H9 (cell line): ENCODE measurements around the gene PAM. TPM values are rescaled to one million over a fixed set of nuclear protein-coding genes. Genes with fewer than 3 reads are reported as not detected.

Experiments
- DNase-seq: peaks from one replicate; pipeline ENCODE4 v3.0.0-alpha.2; 2017
- H2AFZ ChIP-seq: one replicate; pipeline ENCODE4 v1.6.1; 2013; ENCODE audit warnings: mild to moderate bottlenecking, low read length, control low read depth, moderate library complexity
- H2AK5ac ChIP-seq: 2 replicates; pipeline ENCODE4 v1.6.1; 2013; ENCODE audit warnings: low read length, control low read depth, mixed read lengths; ENCODE audit not compliant: insufficient read length
- H2BK120ac ChIP-seq: one replicate; pipeline ENCODE4 v1.6.1; 2013; ENCODE audit warnings: low read depth, mild to moderate bottlenecking, low read length, control low read depth, inconsistent platforms; ENCODE audit not compliant: poor library complexity, severe bottlenecking
- H2BK12ac ChIP-seq: 2 replicates; pipeline ENCODE4 v1.6.1; 2013; ENCODE audit warnings: low read length, control low read depth, mixed read lengths, low read depth; ENCODE audit not compliant: insufficient read length
- H2BK15ac ChIP-seq: 2 replicates; pipeline ENCODE4 v1.6.1; 2013; ENCODE audit warnings: low read depth, low read length, control low read depth
- H2BK20ac ChIP-seq: one replicate; pipeline ENCODE4 v1.6.1; 2013; ENCODE audit warnings: low read depth, mild to moderate bottlenecking, low read length, control low read depth, inconsistent platforms; ENCODE audit not compliant: poor library complexity, severe bottlenecking
- H2BK5ac ChIP-seq: 2 replicates; pipeline ENCODE4 v1.6.1; 2013; ENCODE audit warnings: low read length, control low read depth, mixed read lengths; ENCODE audit not compliant: insufficient read length
- H3K14ac ChIP-seq: 2 replicates; pipeline ENCODE4 v1.6.1; 2013; ENCODE audit warnings: low read length, control low read depth; ENCODE audit not compliant: insufficient read depth
- H3K18ac ChIP-seq: 2 replicates; pipeline ENCODE4 v1.6.1; 2013; ENCODE audit warnings: low read depth, mild to moderate bottlenecking, mixed read lengths, low read length, control low read depth; ENCODE audit not compliant: insufficient read length
- H3K23ac ChIP-seq: 2 replicates; pipeline ENCODE4 v1.6.1; 2013; ENCODE audit warnings: low read length, control low read depth, mixed read lengths, low read depth; ENCODE audit not compliant: insufficient read length
- H3K23me2 ChIP-seq: 2 replicates; pipeline ENCODE4 v1.6.1; 2013; ENCODE audit warnings: low read depth, mild to moderate bottlenecking, mixed read lengths, low read length, control low read depth; ENCODE audit not compliant: insufficient read length, poor library complexity, severe bottlenecking
- H3K27ac ChIP-seq: 2 replicates; pipeline ENCODE4 v1.5.1; 2013; ENCODE audit warnings: low read length, control low read depth, mixed read lengths, low read depth; ENCODE audit not compliant: insufficient read length
- H3K27me3 ChIP-seq: 2 replicates; pipeline ENCODE4 v1.6.1; 2013; ENCODE audit warnings: low read length, control low read depth, inconsistent platforms; ENCODE audit not compliant: insufficient read depth
- H3K4ac ChIP-seq: 2 replicates; pipeline ENCODE4 v1.6.1; 2013; ENCODE audit warnings: low read depth, mild to moderate bottlenecking, control low read depth, inconsistent platforms, low read length, moderate library complexity
- H3K4me1 ChIP-seq: 2 replicates; pipeline ENCODE4 v1.6.1; 2013; ENCODE audit warnings: low read length, control low read depth, inconsistent platforms; ENCODE audit not compliant: insufficient read depth
- H3K4me2 ChIP-seq: 2 replicates; pipeline ENCODE4 v1.6.1; 2013; ENCODE audit warnings: low read length, control low read depth, mixed read lengths; ENCODE audit not compliant: insufficient read length, insufficient read depth
- H3K56ac ChIP-seq: 2 replicates; pipeline ENCODE4 v1.6.1; 2013; ENCODE audit warnings: low read depth, mild to moderate bottlenecking, mixed read lengths, low read length, control low read depth; ENCODE audit not compliant: insufficient read length
- H3K79me1 ChIP-seq: 2 replicates; pipeline ENCODE4 v1.6.1; 2013; ENCODE audit warnings: low read depth, mild to moderate bottlenecking, moderate library complexity, low read length, control low read depth, inconsistent platforms; ENCODE audit not compliant: insufficient read depth, poor library complexity, severe bottlenecking
- H3K79me2 ChIP-seq: 2 replicates; pipeline ENCODE4 v1.6.1; 2013; ENCODE audit warnings: low read length, control low read depth, inconsistent platforms; ENCODE audit not compliant: insufficient read depth
- H3K9ac ChIP-seq: 2 replicates; pipeline ENCODE4 v1.6.1; 2013; ENCODE audit warnings: low read length, control low read depth, mixed read lengths; ENCODE audit not compliant: insufficient read length; ENCODE audit errors: extremely low read depth
- H3K9me3 ChIP-seq: one replicate; pipeline ENCODE4 v1.6.1; 2013; ENCODE audit warnings: low read depth, low read length, inconsistent platforms; ENCODE audit not compliant: control insufficient read depth
- H3T11ph ChIP-seq: one replicate; pipeline ENCODE4 v1.6.1; 2013; ENCODE audit warnings: mild to moderate bottlenecking, low read length, control low read depth, inconsistent platforms
- H4K20me1 ChIP-seq: one replicate; pipeline ENCODE4 v1.6.1; 2013; ENCODE audit not compliant: control insufficient read depth, insufficient read length, insufficient read depth
- H4K5ac ChIP-seq: 2 replicates; pipeline ENCODE4 v1.6.1; 2013; ENCODE audit warnings: low read depth, mild to moderate bottlenecking, mixed read lengths, low read length, control low read depth; ENCODE audit not compliant: insufficient read length
- H4K8ac ChIP-seq: replicated peaks from 2 replicates; pipeline ENCODE4 v1.6.1; 2013; ENCODE audit warnings: low read length, control low read depth, mixed read lengths, low read depth; ENCODE audit not compliant: insufficient read length
- H4K91ac ChIP-seq: 2 replicates; pipeline ENCODE4 v1.6.1; 2013; ENCODE audit warnings: low read depth, mild to moderate bottlenecking, moderate library complexity, mixed read lengths, low read length, control low read depth; ENCODE audit not compliant: insufficient read length
- H3K27ac Mint-ChIP-seq, 3 experiments: 2 replicates in 2 of 3; 3 replicates in 1 of 3; pipeline ENCODE4 v1.8.0; 2020 to 2021; ENCODE audit warnings: mixed read lengths in 3 of 3, mild to moderate bottlenecking in 1 of 3, moderate library complexity in 1 of 3
- H3K27me3 Mint-ChIP-seq: 2 replicates; pipeline ENCODE4 v1.8.0; 2021; ENCODE audit warnings: low read depth, mild to moderate bottlenecking, moderate library complexity, mixed read lengths
- H3K36me3 Mint-ChIP-seq, 3 experiments: 2 replicates in 2 of 3; 3 replicates in 1 of 3; pipeline ENCODE4 v1.8.0; 2020 to 2021; ENCODE audit warnings: low read depth in 3 of 3, mixed read lengths in 3 of 3; ENCODE audit not compliant: insufficient read depth in 1 of 3
- H3K4me1 Mint-ChIP-seq, 2 experiments: 2 replicates each; pipeline ENCODE4 v1.8.0; 2020; ENCODE audit warnings: mixed read lengths in 2 of 2
- H3K4me3 Mint-ChIP-seq, 2 experiments: 2 replicates in 1 of 2; 3 replicates in 1 of 2; pipeline ENCODE4 v1.8.0; 2020 to 2021; ENCODE audit warnings: mild to moderate bottlenecking in 2 of 2, mixed read lengths in 2 of 2, moderate library complexity in 1 of 2
- H3K9me3 Mint-ChIP-seq, 2 experiments: 2 replicates in 1 of 2; 3 replicates in 1 of 2; pipeline ENCODE4 v1.8.0; 2020; ENCODE audit warnings: mild to moderate bottlenecking in 2 of 2, mixed read lengths in 2 of 2, moderate library complexity in 1 of 2
- WGBS: extraction: QIAGEN DNeasy Blood & Tissue Kit; methylation state at CpG from one replicate; pipeline ENCODE4 v1.1.7; 2013; ENCODE audit warnings: missing lambda C conversion rate, low lambda C conversion rate, mixed read lengths; ENCODE audit not compliant: insufficient read length; ENCODE audit errors: extremely low coverage; 5-methylcytosine and 5-hydroxymethylcytosine counted together
- total RNA-seq: library from RNA; stranded (reverse); gene quantifications from 2 replicates; pipeline ENCODE4 v1.2.1, GENCODE V29; 2021
- TF ChIP-seq, protein P1 (sequence below): fragments of 200-600 bp; sonication (generic); conservative IDR thresholded peaks from 3 replicates; pipeline ENCODE4 v1.8.0; 2021; ENCODE audit warnings: antibody characterized with exemption, mild to moderate bottlenecking

Gene PAM
- total RNA-seq, 1 experiment from 2014 or later = 31.5 TPM

DNA sequence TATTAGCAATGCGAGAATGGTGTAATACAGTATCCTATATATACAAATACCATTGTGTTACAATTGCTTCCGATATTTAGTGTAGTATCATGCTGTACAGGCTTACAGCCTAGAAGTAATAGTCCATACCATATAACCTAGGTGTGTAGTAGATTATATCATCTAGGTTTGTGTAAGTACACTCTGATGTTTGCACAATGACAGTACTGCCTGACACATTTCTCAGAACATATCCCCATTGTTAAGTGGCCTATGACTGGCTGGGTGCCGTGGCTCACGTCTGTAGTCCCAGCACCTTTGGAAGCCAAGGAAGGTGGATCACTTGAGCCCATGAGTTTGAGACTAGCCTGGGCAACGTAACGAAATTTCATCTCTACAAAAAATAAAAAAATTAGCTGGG is 124.6 kb downstream of the PAM start:
- Histone ChIP-seq H2BK15ac (no peak overlapping the region), H3K9ac (no peak overlapping the region), H4K8ac (no peak overlapping the region), H4K20me1 (no peaks in the 10 kb centered on the region), H3T11ph (no peak overlapping the region), H2AFZ (no peak overlapping the region), H2BK5ac (no peak overlapping the region), H3K23me2 (no peaks in the 10 kb centered on the region), H4K5ac (no peak overlapping the region), H3K79me1 (no peaks in the 10 kb centered on the region), H3K27ac (no peak overlapping the region), H4K91ac (no peak overlapping the region), H3K27me3 (no peaks in the 10 kb centered on the region), H3K4me1 (no peaks in the 10 kb centered on the region), H3K4me2 (no peak overlapping the region), H2BK12ac (no peak overlapping the region), H3K23ac (no peak overlapping the region), H2BK20ac (no peak overlapping the region), H3K18ac (no peak overlapping the region), H3K9me3 (no peaks in the 10 kb centered on the region), H3K14ac (no peak overlapping the region), H3K4ac (no peak overlapping the region), H3K56ac (no peak overlapping the region), H3K79me2 (no peaks in the 10 kb centered on the region), H2AK5ac (no peak overlapping the region), H2BK120ac (no peak overlapping the region)
- WGBS = no CpG with 5 or more reads among the region's 6 CpGs
- H3K9me3 Mint-ChIP-seq = peaks cover 0 to 3% of the 10 kb centered on the region in 2 experiments; a peak in 1 of 5 replicates
- H3K4me1 Mint-ChIP-seq = peaks cover 13 to 20% of the 10 kb centered on the region in 2 experiments
- H3K36me3 Mint-ChIP-seq = peaks cover 0 to 15% (median 5%) of the 10 kb centered on the region in 3 experiments; a peak in 5 of 7 replicates
- DNase-seq = no peak
- no peaks in the 10 kb centered on the region for H3K27me3 Mint-ChIP-seq
- TF ChIP-seq, protein P1, sequence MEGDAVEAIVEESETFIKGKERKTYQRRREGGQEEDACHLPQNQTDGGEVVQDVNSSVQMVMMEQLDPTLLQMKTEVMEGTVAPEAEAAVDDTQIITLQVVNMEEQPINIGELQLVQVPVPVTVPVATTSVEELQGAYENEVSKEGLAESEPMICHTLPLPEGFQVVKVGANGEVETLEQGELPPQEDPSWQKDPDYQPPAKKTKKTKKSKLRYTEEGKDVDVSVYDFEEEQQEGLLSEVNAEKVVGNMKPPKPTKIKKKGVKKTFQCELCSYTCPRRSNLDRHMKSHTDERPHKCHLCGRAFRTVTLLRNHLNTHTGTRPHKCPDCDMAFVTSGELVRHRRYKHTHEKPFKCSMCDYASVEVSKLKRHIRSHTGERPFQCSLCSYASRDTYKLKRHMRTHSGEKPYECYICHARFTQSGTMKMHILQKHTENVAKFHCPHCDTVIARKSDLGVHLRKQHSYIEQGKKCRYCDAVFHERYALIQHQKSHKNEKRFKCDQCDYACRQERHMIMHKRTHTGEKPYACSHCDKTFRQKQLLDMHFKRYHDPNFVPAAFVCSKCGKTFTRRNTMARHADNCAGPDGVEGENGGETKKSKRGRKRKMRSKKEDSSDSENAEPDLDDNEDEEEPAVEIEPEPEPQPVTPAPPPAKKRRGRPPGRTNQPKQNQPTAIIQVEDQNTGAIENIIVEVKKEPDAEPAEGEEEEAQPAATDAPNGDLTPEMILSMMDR = no peak
- H3K27ac Mint-ChIP-seq = peak overlapping the region in 1 of 3 experiments; percentile 83; a peak in 1 of 7 replicates
- H3K4me3 Mint-ChIP-seq = no peak overlapping the region
